Endothelial cell of umbilical vein (primary cell): Measurements from ENCODE around the gene AMMECR1. TPM values are rescaled to one million over a fixed set of nuclear protein-coding genes. Genes with fewer than 3 reads are reported as not detected.

Experiments
- BruUV-seq: library from RNA; stranded (reverse); fragments of 400-500 nt; replicated peaks from 2 replicates; lab custom pipeline; 2021; lab: Mats Ljungman, UMichigan
- CTCF ChIA-PET: fragments of 300-600, 350-600 bp; sonication (Branson Sonifier 250); formaldehyde crosslinking; loops from one replicate; lab custom pipeline; 2021; ENCODE audit warnings: antibody characterized with exemption, inconsistent platforms; lab: Charles Lee
- POLR2A ChIA-PET: fragments of 300-600, 350-600 bp; sonication (Branson Sonifier 250); formaldehyde crosslinking; loops from one replicate; lab custom pipeline; 2021; ENCODE audit warnings: antibody characterized with exemption, inconsistent platforms; lab: Charles Lee
- DNase-seq: peaks from one replicate; pipeline ENCODE4 v3.0.0-alpha.2; 2011; ENCODE audit warnings: low read depth, low spot score
- FAIRE-seq: peaks from 2 replicates; lab custom pipeline; 2011; peaks lifted over from hg19 to GRCh38; lab: Jason Lieb, UNC
- H2AFZ ChIP-seq: 2 replicates; pipeline ENCODE4 v1.6.0; 2012; ENCODE audit warnings: low read depth, low read length, control low read depth, inconsistent platforms
- H3K27ac ChIP-seq: 2 replicates; pipeline ENCODE4 v1.5.1; 2011; ENCODE audit warnings: low read depth, mild to moderate bottlenecking, control low read depth, low read length, moderate library complexity; ENCODE audit not compliant: insufficient read depth
- H3K27me3 ChIP-seq, 2 experiments: 2 replicates each; pipeline versions ENCODE4 v1.6.0 to v1.6.1; 2011; ENCODE audit warnings: low read length in 2 of 2, mixed read lengths in 1 of 2; ENCODE audit not compliant: control insufficient read depth in 2 of 2, insufficient read depth in 2 of 2
- H3K36me3 ChIP-seq, 2 experiments: 2 replicates in 1 of 2; 3 replicates in 1 of 2; pipeline ENCODE4 v1.5.1; 2011; ENCODE audit warnings: low read length in 2 of 2, mild to moderate bottlenecking in 1 of 2, moderate library complexity in 1 of 2; ENCODE audit not compliant: control insufficient read depth in 2 of 2, insufficient read depth in 2 of 2; ENCODE audit errors: extremely low read depth in 1 of 2
- H3K4me1 ChIP-seq: 3 replicates; pipeline ENCODE4 v1.5.1; 2011; ENCODE audit warnings: mild to moderate bottlenecking, low read length; ENCODE audit not compliant: control insufficient read depth, insufficient read depth; ENCODE audit errors: extremely low read depth
- H3K4me2 ChIP-seq: 2 replicates; pipeline ENCODE4 v1.6.1; 2011; ENCODE audit warnings: low read length, control low read depth, mixed read lengths; ENCODE audit not compliant: insufficient read depth
- H3K4me3 ChIP-seq, 3 experiments: fragments of 200-600 bp in 1 of 3; sonication (generic), shearing (Covaris generic) in 1 of 3; replicated peaks in 1 of 3; 2 replicates each; pipeline ENCODE4 v1.5.1; 2011 to 2016; ENCODE audit warnings: control low read depth in 3 of 3, low read length in 3 of 3, mild to moderate bottlenecking in 2 of 3, inconsistent platforms in 1 of 3, low read depth in 1 of 3, moderate library complexity in 1 of 3; ENCODE audit not compliant: insufficient read depth in 1 of 3
- H3K79me2 ChIP-seq: 2 replicates; pipeline ENCODE4 v1.6.0; 2012; ENCODE audit warnings: low read length, inconsistent platforms; ENCODE audit not compliant: control insufficient read depth, insufficient read depth
- H3K9ac ChIP-seq: replicated peaks from 2 replicates; pipeline ENCODE3; 2011; ENCODE audit warnings: low read length, control low read depth; ENCODE audit not compliant: insufficient read depth; ENCODE audit errors: extremely low read depth
- H3K9me1 ChIP-seq: replicated peaks from 3 replicates; pipeline ENCODE4 v1.6.0; 2011; ENCODE audit warnings: mild to moderate bottlenecking, low read length; ENCODE audit not compliant: control insufficient read depth, insufficient read depth; ENCODE audit errors: extremely low read depth
- H3K9me3 ChIP-seq: replicated peaks from 2 replicates; pipeline ENCODE4 v1.5.1; 2012; ENCODE audit warnings: low read length, inconsistent platforms; ENCODE audit not compliant: control insufficient read depth, insufficient read depth
- H4K20me1 ChIP-seq: replicated peaks from 2 replicates; pipeline ENCODE3; 2011; ENCODE audit warnings: mild to moderate bottlenecking, low read length; ENCODE audit not compliant: control insufficient read depth, insufficient read depth; ENCODE audit errors: extremely low read depth
- FOS ChIP-seq: IDR thresholded peaks from 2 replicates; pipeline ENCODE4 v1.6.1; 2011; ENCODE audit warnings: mild to moderate bottlenecking, low read length, moderate library complexity, borderline replicate concordance; ENCODE audit not compliant: insufficient read depth
- GATA2 ChIP-seq: IDR thresholded peaks from 2 replicates; pipeline ENCODE4 v1.7.0; 2011; ENCODE audit warnings: low read depth, mild to moderate bottlenecking, moderate library complexity, mixed read lengths, low read length; ENCODE audit not compliant: insufficient read length, insufficient read depth
- JUN ChIP-seq: IDR thresholded peaks from 2 replicates; pipeline ENCODE4 v1.6.1; 2011; ENCODE audit warnings: borderline replicate concordance, low read depth; ENCODE audit not compliant: insufficient read length, insufficient read depth
- MYC ChIP-seq: IDR thresholded peaks from one replicate; pipeline ENCODE4 v1.6.1; 2011; ENCODE audit warnings: mild to moderate bottlenecking, low read depth, low read length
- POLR2A ChIP-seq: IDR thresholded peaks from 2 replicates; pipeline ENCODE4 v1.6.1; 2012; ENCODE audit warnings: low read depth, mild to moderate bottlenecking, control low read depth, low read length
- POLR2AphosphoS5 ChIP-seq: IDR thresholded peaks from 2 replicates; pipeline ENCODE4 v1.6.1; 2012; ENCODE audit warnings: low read depth, mild to moderate bottlenecking, control low read depth, low read length, moderate library complexity; ENCODE audit not compliant: insufficient read depth
- dilution Hi-C: fragments of 300-500 bp; cut with MboI; formaldehyde crosslinking; loops from one replicate; pipeline ENCODE4 v1.15.0; 2019; ENCODE audit warnings: low sequenced_read_pairs; ENCODE audit not compliant: extremely low pct_ligation_motif_present
- intact Hi-C: fragments of 100-400 bp; cut with micrococcal nuclease; formaldehyde crosslinking; loops from one replicate; pipeline ENCODE4 v1.10.0; 2022
- polyA plus RNA-seq, 4 experiments: library from polyadenylated mRNA; depleted of rRNA in 3 of 4; stranded (reverse) in 3 of 4; unstranded in 1 of 4; fragments of >200 nt; gene quantifications; 2 replicates each; pipeline versions ENCODE4 v1.2.1 to v1.2.3, GENCODE V29; 2011 to 2012; ENCODE audit warnings: missing spikeins in 1 of 4
- total RNA-seq: library from RNA; stranded (reverse); gene quantifications from 2 replicates; pipeline ENCODE4 v1.2.3, GENCODE V29; 2021
- TF ChIP-seq, protein P1 (sequence below): IDR thresholded peaks from 2 replicates; pipeline ENCODE4 v1.6.1; 2011; ENCODE audit not compliant: insufficient read depth, insufficient read length
- TF ChIP-seq, protein P2 (sequence below), 2 donors: IDR thresholded peaks; 1 replicate in 1 of 2; 2 replicates in 1 of 2; pipeline ENCODE4 v1.5.1; 2011; ENCODE audit warnings: low read length in 2 of 2, mild to moderate bottlenecking in 2 of 2, moderate library complexity in 2 of 2, control low read depth in 1 of 2, inconsistent platforms in 1 of 2, low read depth in 1 of 2; ENCODE audit not compliant: insufficient read depth in 1 of 2; ENCODE audit errors: extremely low read depth in 1 of 2

The AMMECR1 gene
- total and polyA plus RNA-seq, 2 donors (not counting 3 experiments of a cell fraction or from before 2014, with no cell fraction given) = 3.6 to 6.9 TPM

DNA sequence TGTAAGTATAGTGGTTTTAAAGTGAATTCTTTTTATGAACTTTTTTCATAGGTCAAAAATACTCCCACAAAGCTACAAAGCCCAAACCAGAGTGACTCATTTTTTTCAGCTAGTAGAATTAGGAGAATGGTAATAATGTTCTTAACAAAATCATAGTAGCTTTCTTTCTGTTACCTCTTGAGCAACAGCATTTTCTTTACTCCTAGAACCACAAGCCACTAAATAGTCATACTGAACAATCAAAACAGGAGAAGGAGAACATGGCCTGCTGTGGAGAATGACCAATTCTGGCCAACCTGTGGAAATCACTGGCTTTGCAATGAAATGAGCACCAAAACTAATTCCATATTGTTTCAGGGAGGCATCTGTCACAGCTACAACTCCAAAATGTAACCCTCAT lies 112.9 kb downstream of the AMMECR1 start:
- TF ChIP-seq FOS (no peak), JUN (no peak), GATA2 (no peak), POLR2AphosphoS5 (no peak), POLR2A (no peak), MYC (no peak)
- TF ChIP-seq, protein P1, sequence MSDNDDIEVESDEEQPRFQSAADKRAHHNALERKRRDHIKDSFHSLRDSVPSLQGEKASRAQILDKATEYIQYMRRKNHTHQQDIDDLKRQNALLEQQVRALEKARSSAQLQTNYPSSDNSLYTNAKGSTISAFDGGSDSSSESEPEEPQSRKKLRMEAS = no peak
- TF ChIP-seq, protein P2, sequence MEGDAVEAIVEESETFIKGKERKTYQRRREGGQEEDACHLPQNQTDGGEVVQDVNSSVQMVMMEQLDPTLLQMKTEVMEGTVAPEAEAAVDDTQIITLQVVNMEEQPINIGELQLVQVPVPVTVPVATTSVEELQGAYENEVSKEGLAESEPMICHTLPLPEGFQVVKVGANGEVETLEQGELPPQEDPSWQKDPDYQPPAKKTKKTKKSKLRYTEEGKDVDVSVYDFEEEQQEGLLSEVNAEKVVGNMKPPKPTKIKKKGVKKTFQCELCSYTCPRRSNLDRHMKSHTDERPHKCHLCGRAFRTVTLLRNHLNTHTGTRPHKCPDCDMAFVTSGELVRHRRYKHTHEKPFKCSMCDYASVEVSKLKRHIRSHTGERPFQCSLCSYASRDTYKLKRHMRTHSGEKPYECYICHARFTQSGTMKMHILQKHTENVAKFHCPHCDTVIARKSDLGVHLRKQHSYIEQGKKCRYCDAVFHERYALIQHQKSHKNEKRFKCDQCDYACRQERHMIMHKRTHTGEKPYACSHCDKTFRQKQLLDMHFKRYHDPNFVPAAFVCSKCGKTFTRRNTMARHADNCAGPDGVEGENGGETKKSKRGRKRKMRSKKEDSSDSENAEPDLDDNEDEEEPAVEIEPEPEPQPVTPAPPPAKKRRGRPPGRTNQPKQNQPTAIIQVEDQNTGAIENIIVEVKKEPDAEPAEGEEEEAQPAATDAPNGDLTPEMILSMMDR (IDR thresholded peaks at IDR 0.05; ENCODE audit: extremely low read depth in 1 of 2, insufficient read depth in 1 of 2, low read depth in 1 of 2, low read length in 2 of 2) = no peak
- H3K9ac ChIP-seq = no peak overlapping the region
- POLR2A ChIA-PET = no interaction called here
- CTCF ChIA-PET = no interaction called here
- H4K20me1 ChIP-seq = no peaks in the 10 kb centered on the region
- intact Hi-C loops = no loop called here
- FAIRE-seq (no peak), DNase-seq (no peak)
- no peaks in the 10 kb centered on the region for H3K27me3 ChIP-seq
- H3K9me3 ChIP-seq = no peaks in the 10 kb centered on the region
- BruUV-seq = no TSS peak
- dilution Hi-C loops = no loop called here
- no peak overlapping the region for H3K4me2 ChIP-seq
- no peak overlapping the region for H3K4me3 ChIP-seq
- H2AFZ ChIP-seq = no peak overlapping the region
- H3K27ac ChIP-seq = no peak overlapping the region
- no peaks in the 10 kb centered on the region for H3K9me1 ChIP-seq
- H3K36me3 ChIP-seq = no peaks in the 10 kb centered on the region
- H3K4me1 ChIP-seq = peaks cover 2% of the 10 kb centered on the region
- H3K79me2 ChIP-seq = no peaks in the 10 kb centered on the region
